Endothelial cell of umbilical vein (primary cell): ENCODE results near the gene RYR2. TPM values are rescaled to one million over a fixed set of nuclear protein-coding genes. Genes with fewer than 3 reads are reported as not detected.

Experiments used
- BruUV-seq: library from RNA; stranded (reverse); fragments of 400-500 nt; replicated peaks from 2 replicates; lab custom pipeline; 2021; lab: Mats Ljungman, UMichigan
- CTCF ChIA-PET: fragments of 300-600, 350-600 bp; sonication (Branson Sonifier 250); formaldehyde crosslinking; loops from one replicate; lab custom pipeline; 2021; ENCODE audit warnings: antibody characterized with exemption, inconsistent platforms; lab: Charles Lee
- POLR2A ChIA-PET: fragments of 300-600, 350-600 bp; sonication (Branson Sonifier 250); formaldehyde crosslinking; loops from one replicate; lab custom pipeline; 2021; ENCODE audit warnings: antibody characterized with exemption, inconsistent platforms; lab: Charles Lee
- DNase-seq: peaks from one replicate; pipeline ENCODE4 v3.0.0-alpha.2; 2011; ENCODE audit warnings: low read depth, low spot score
- FAIRE-seq: peaks from 2 replicates; lab custom pipeline; 2011; peaks lifted over from hg19 to GRCh38; lab: Jason Lieb, UNC
- H2AFZ ChIP-seq: 2 replicates; pipeline ENCODE4 v1.6.0; 2012; ENCODE audit warnings: low read depth, low read length, control low read depth, inconsistent platforms
- H3K27ac ChIP-seq: 2 replicates; pipeline ENCODE4 v1.5.1; 2011; ENCODE audit warnings: low read depth, mild to moderate bottlenecking, control low read depth, low read length, moderate library complexity; ENCODE audit not compliant: insufficient read depth
- H3K27me3 ChIP-seq, 2 experiments: 2 replicates each; pipeline versions ENCODE4 v1.6.0 to v1.6.1; 2011; ENCODE audit warnings: low read length in 2 of 2, mixed read lengths in 1 of 2; ENCODE audit not compliant: control insufficient read depth in 2 of 2, insufficient read depth in 2 of 2
- H3K36me3 ChIP-seq, 2 experiments: 2 replicates in 1 of 2; 3 replicates in 1 of 2; pipeline ENCODE4 v1.5.1; 2011; ENCODE audit warnings: low read length in 2 of 2, mild to moderate bottlenecking in 1 of 2, moderate library complexity in 1 of 2; ENCODE audit not compliant: control insufficient read depth in 2 of 2, insufficient read depth in 2 of 2; ENCODE audit errors: extremely low read depth in 1 of 2
- H3K4me1 ChIP-seq: 3 replicates; pipeline ENCODE4 v1.5.1; 2011; ENCODE audit warnings: mild to moderate bottlenecking, low read length; ENCODE audit not compliant: control insufficient read depth, insufficient read depth; ENCODE audit errors: extremely low read depth
- H3K4me2 ChIP-seq: 2 replicates; pipeline ENCODE4 v1.6.1; 2011; ENCODE audit warnings: low read length, control low read depth, mixed read lengths; ENCODE audit not compliant: insufficient read depth
- H3K4me3 ChIP-seq, 3 experiments: fragments of 200-600 bp in 1 of 3; sonication (generic), shearing (Covaris generic) in 1 of 3; replicated peaks in 1 of 3; 2 replicates each; pipeline ENCODE4 v1.5.1; 2011 to 2016; ENCODE audit warnings: control low read depth in 3 of 3, low read length in 3 of 3, mild to moderate bottlenecking in 2 of 3, inconsistent platforms in 1 of 3, low read depth in 1 of 3, moderate library complexity in 1 of 3; ENCODE audit not compliant: insufficient read depth in 1 of 3
- H3K79me2 ChIP-seq: 2 replicates; pipeline ENCODE4 v1.6.0; 2012; ENCODE audit warnings: low read length, inconsistent platforms; ENCODE audit not compliant: control insufficient read depth, insufficient read depth
- H3K9ac ChIP-seq: replicated peaks from 2 replicates; pipeline ENCODE3; 2011; ENCODE audit warnings: low read length, control low read depth; ENCODE audit not compliant: insufficient read depth; ENCODE audit errors: extremely low read depth
- H3K9me1 ChIP-seq: replicated peaks from 3 replicates; pipeline ENCODE4 v1.6.0; 2011; ENCODE audit warnings: mild to moderate bottlenecking, low read length; ENCODE audit not compliant: control insufficient read depth, insufficient read depth; ENCODE audit errors: extremely low read depth
- H3K9me3 ChIP-seq: replicated peaks from 2 replicates; pipeline ENCODE4 v1.5.1; 2012; ENCODE audit warnings: low read length, inconsistent platforms; ENCODE audit not compliant: control insufficient read depth, insufficient read depth
- H4K20me1 ChIP-seq: replicated peaks from 2 replicates; pipeline ENCODE3; 2011; ENCODE audit warnings: mild to moderate bottlenecking, low read length; ENCODE audit not compliant: control insufficient read depth, insufficient read depth; ENCODE audit errors: extremely low read depth
- CTCF ChIP-seq, 2 donors: IDR thresholded peaks; 1 replicate in 1 of 2; 2 replicates in 1 of 2; pipeline ENCODE4 v1.5.1; 2011; ENCODE audit warnings: low read length in 2 of 2, mild to moderate bottlenecking in 2 of 2, moderate library complexity in 2 of 2, control low read depth in 1 of 2, inconsistent platforms in 1 of 2, low read depth in 1 of 2; ENCODE audit not compliant: insufficient read depth in 1 of 2; ENCODE audit errors: extremely low read depth in 1 of 2
- EZH2 ChIP-seq: IDR thresholded peaks from 2 replicates; pipeline ENCODE4 v1.6.1; 2012; ENCODE audit warnings: borderline replicate concordance, low read depth, mild to moderate bottlenecking, moderate library complexity, low read length, inconsistent platforms; ENCODE audit not compliant: severe bottlenecking
- FOS ChIP-seq: IDR thresholded peaks from 2 replicates; pipeline ENCODE4 v1.6.1; 2011; ENCODE audit warnings: mild to moderate bottlenecking, low read length, moderate library complexity, borderline replicate concordance; ENCODE audit not compliant: insufficient read depth
- GATA2 ChIP-seq: IDR thresholded peaks from 2 replicates; pipeline ENCODE4 v1.7.0; 2011; ENCODE audit warnings: low read depth, mild to moderate bottlenecking, moderate library complexity, mixed read lengths, low read length; ENCODE audit not compliant: insufficient read length, insufficient read depth
- JUN ChIP-seq: IDR thresholded peaks from 2 replicates; pipeline ENCODE4 v1.6.1; 2011; ENCODE audit warnings: borderline replicate concordance, low read depth; ENCODE audit not compliant: insufficient read length, insufficient read depth
- MAX ChIP-seq: IDR thresholded peaks from 2 replicates; pipeline ENCODE4 v1.6.1; 2011; ENCODE audit not compliant: insufficient read depth, insufficient read length
- MYC ChIP-seq: IDR thresholded peaks from one replicate; pipeline ENCODE4 v1.6.1; 2011; ENCODE audit warnings: mild to moderate bottlenecking, low read depth, low read length
- POLR2A ChIP-seq: IDR thresholded peaks from 2 replicates; pipeline ENCODE4 v1.6.1; 2012; ENCODE audit warnings: low read depth, mild to moderate bottlenecking, control low read depth, low read length
- POLR2AphosphoS5 ChIP-seq: IDR thresholded peaks from 2 replicates; pipeline ENCODE4 v1.6.1; 2012; ENCODE audit warnings: low read depth, mild to moderate bottlenecking, control low read depth, low read length, moderate library complexity; ENCODE audit not compliant: insufficient read depth
- dilution Hi-C: fragments of 300-500 bp; cut with MboI; formaldehyde crosslinking; loops from one replicate; pipeline ENCODE4 v1.15.0; 2019; ENCODE audit warnings: low sequenced_read_pairs; ENCODE audit not compliant: extremely low pct_ligation_motif_present
- intact Hi-C: fragments of 100-400 bp; cut with micrococcal nuclease; formaldehyde crosslinking; loops from one replicate; pipeline ENCODE4 v1.10.0; 2022
- polyA plus RNA-seq, 4 experiments: library from polyadenylated mRNA; depleted of rRNA in 3 of 4; stranded (reverse) in 3 of 4; unstranded in 1 of 4; fragments of >200 nt; gene quantifications; 2 replicates each; pipeline versions ENCODE4 v1.2.1 to v1.2.3, GENCODE V29; 2011 to 2012; ENCODE audit warnings: missing spikeins in 1 of 4
- total RNA-seq: library from RNA; stranded (reverse); gene quantifications from 2 replicates; pipeline ENCODE4 v1.2.3, GENCODE V29; 2021

RYR2 gene
- total and polyA plus RNA-seq, 2 donors (not counting 3 experiments of a cell fraction or from before 2014, with no cell fraction given), result not detected

- no peak overlapping the region for H2AFZ ChIP-seq
- FAIRE-seq (no peak), DNase-seq (no peak)
- ChIA-PET CTCF (no interaction called here), POLR2A (no interaction called here)
- no peak overlapping the region for H3K27ac ChIP-seq
- no peaks in the 10 kb centered on the region for H3K79me2 ChIP-seq
- no peaks in the 10 kb centered on the region for H3K36me3 ChIP-seq
- no peak overlapping the region for H3K9ac ChIP-seq
- no peak overlapping the region for H3K4me3 ChIP-seq
- peaks cover 8% of the 10 kb centered on the region for H3K9me3 ChIP-seq
- dilution Hi-C loops (no loop called here), intact Hi-C loops (no loop called here)
- TF ChIP-seq JUN (no peak), FOS (no peak), GATA2 (no peak), POLR2A (no peak), MAX (no peak), CTCF (IDR thresholded peaks at IDR 0.05; ENCODE audit: extremely low read depth in 1 of 2, insufficient read depth in 1 of 2, low read depth in 1 of 2, low read length in 2 of 2) (no peak), MYC (no peak), EZH2 (no peak), POLR2AphosphoS5 (no peak)
- no peaks in the 10 kb centered on the region for H4K20me1 ChIP-seq
- H3K27me3 ChIP-seq, result no peaks in the 10 kb centered on the region
- H3K9me1 ChIP-seq, result no peaks in the 10 kb centered on the region
- BruUV-seq, result no TSS peak
- H3K4me1 ChIP-seq, result no peaks in the 10 kb centered on the region
- H3K4me2 ChIP-seq, result no peak overlapping the region
Observed at GRCh38 chr1:237318748-237319147, 276.8 kb downstream of the RYR2 start.
